HG03442 (cell line): ENCODE data around the gene EEIG2.

Source experiments
- ATAC-seq: cut with Tn5 transposase; IDR thresholded peaks from one replicate; pipeline ENCODE4 v1.9.1; 2021; ENCODE audit warnings: mild to moderate bottlenecking, moderate library complexity; ENCODE audit not compliant: unreplicated experiment

EEIG2 gene

DNA sequence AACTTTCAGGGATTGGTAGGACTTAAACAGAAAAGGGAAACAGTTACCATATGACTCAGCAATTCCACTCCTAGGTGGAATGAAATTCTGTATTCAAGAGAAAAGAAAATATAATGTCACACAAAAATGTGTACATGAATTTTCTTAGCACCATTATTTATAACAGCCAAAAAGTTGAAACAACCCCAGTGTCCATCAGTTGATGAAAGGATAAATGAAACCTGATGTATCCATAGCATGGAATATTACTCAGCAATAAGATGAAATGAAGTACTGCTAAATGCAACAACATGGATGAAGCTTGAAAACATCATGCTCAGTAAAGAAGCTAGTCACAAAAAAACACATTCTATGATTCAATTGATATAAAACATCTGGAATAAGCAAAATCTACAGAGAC, 15.5 kb downstream of the EEIG2 start:
- ATAC-seq = no peak

DNA sequence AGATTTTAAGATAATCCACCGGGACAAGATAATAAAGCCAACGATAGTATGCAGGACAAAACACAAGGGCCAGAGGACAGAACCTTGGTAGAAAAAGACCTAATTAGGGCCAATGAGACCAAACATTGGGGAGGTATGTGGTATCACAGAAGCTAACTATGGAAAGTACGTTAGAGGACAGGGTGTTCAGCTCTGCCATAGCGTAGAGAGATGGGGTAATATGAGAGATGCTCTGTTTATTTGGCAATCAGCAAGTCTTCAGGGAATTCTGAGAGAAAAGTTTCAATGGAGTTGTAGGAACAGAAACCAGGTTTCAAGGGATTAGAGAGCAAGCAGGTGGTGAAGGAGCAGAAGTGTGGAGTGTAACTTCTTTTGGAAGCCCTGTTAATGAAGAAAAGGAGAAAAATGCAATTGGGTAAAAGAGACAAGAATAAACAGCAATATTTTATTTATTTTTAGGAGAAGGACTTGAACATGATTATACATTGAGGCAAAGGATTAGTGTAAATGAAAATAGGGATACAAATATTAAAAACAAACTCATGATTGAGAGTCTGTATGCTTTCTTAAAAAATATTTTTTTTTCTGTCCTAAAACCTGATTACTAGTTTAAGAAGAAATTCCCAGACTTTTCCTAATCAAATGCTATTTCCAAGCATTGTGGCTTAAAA, 24.0 kb downstream of the EEIG2 start:
- ATAC-seq = no peak

GRCh38 chr1:108584428-108584856, 24.5 kb downstream of the EEIG2 start:
- no peak for ATAC-seq

DNA sequence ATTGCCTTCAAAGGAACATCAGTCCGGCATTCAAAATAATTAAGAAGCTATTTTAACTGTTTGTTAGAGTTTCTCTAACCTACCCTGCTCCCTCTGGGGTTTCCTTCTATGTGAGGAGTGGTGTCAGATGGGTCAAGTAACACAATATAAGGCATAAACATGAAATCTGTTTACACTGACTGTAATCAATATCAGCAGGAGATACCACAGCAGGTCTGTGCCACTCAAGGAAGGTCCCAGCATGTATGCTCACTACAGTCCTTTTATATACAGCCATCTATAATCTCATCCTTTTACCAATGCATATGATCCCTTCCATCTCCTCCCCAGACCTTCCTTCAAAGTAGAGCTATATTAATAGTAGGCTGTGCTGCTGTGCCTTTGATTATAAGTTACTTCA, 25.4 kb downstream of the EEIG2 start:
- no peak for ATAC-seq

DNA sequence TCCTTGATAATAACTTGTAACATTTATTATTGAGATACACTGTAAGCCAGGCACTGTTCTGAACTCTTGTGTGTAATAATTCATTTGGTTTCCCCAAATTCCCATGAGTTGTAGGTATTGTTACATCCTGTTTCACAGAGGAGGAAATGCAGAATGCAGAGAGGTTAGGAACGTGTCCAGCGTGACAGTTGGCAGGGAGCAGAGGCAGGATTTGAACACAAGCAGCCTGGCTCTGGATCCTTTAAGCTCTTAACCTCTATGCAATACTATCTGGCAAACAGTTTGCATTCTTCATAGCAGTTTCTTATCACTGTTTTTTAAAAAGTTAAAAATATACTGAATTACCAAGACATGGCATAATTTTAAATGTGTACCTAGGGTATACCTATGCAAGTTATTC, 30.5 kb downstream of the EEIG2 start:
- ATAC-seq = no peak

GRCh38 chr1:108590957-108591356, 31.1 kb downstream of the EEIG2 start:
- ATAC-seq = no peak

- no peak for ATAC-seq
Measured at GRCh38 chr1:108591466-108591865, 31.6 kb downstream of the EEIG2 start.

DNA sequence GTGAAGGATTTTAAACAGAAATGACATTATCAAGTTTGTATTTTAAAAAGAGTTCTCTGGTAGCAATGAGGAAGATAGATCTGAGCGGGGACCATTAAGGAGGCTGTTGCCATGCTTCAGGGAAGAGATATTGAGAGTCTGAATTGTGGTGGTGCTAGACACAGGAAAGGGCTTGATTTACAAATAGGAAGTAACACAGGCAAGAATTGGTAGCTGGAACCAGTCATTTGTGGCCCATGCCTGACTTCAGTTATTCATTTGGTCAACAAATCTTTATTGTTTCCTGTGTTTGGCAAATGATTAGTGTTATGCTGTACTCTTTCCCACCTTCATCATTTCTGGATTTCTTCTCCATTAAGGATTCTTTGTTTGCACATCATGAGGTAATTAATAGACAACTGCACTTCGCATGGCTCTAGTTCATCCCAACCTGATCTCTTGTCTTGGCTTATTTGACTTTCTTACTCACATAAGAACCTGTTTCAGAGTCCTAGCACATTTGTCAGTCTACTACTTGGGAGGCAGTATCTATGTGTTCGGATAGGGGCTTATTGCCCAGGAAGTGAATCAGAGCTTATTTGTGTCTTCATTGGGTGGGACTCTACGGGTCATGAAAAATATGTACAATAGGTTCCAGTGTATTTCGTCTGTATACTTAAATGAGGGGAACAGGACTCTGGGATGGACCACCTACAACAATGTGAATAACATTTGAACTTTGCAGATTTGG, 32.3 kb downstream of the EEIG2 start:
- ATAC-seq = no peak

GRCh38 chr1:108593448-108593847, 33.5 kb downstream of the EEIG2 start:
- ATAC-seq = no peak

DNA sequence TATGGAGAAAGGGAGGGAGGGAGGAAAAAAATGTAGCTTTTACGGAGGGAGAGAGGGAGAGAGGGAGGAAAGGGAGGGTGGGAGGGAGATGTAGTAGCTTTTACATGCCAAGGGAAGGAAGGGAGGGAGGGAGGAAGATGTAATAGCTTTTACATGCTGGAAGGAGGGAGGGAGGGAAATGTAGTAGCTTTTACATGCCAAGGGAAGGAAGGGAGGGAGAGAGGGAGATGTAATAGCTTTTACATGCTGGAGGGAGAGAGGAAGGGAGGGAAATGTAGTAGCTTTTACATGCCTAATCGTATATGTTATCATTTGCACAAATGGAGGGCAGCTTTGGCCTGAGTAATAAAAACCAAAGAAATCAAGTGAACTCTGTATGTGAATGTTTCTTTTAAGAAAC, 35.6 kb downstream of the EEIG2 start:
- no peak for ATAC-seq

GRCh38 chr1:108597041-108597440, 37.1 kb downstream of the EEIG2 start:
- ATAC-seq = no peak

DNA sequence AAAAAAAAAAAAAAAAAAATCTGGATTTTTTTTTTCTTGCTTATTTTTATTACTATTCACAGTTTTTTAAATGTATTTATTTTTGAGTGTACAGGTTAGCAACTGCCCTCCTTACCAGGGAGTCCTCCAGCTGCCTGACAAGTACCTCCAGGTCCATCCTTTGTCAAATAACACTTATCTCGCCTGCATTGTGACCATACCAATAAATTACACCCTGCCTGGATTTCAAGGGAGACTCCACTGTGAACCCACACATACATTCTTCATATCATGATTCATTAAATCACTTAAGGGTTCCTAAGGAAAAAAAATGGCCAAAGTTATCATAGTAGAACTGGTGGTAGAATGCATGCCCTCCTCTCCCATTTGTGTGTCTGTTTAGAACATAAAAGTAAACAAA, 38.4 kb downstream of the EEIG2 start:
- ATAC-seq = no peak

DNA sequence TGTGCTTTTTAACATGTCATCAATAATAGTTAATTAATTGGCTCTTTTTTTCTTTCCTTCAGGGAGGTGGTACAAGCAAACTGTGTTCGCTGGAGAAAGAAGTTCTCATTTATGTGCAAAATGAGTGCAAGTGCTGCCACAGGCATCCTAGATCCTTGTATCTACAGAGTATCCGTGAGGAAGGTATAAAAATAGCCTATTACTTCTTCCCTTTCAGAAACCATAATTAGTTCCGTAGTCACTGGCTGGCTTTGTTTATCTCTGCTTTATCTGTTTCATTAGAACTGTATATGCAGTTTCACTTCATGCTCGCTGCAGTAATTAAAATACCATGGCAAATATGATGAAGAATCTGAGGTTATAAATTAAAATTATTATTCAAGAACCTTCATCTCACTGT, 40.6 kb downstream of the EEIG2 start:
- no peak for ATAC-seq

DNA sequence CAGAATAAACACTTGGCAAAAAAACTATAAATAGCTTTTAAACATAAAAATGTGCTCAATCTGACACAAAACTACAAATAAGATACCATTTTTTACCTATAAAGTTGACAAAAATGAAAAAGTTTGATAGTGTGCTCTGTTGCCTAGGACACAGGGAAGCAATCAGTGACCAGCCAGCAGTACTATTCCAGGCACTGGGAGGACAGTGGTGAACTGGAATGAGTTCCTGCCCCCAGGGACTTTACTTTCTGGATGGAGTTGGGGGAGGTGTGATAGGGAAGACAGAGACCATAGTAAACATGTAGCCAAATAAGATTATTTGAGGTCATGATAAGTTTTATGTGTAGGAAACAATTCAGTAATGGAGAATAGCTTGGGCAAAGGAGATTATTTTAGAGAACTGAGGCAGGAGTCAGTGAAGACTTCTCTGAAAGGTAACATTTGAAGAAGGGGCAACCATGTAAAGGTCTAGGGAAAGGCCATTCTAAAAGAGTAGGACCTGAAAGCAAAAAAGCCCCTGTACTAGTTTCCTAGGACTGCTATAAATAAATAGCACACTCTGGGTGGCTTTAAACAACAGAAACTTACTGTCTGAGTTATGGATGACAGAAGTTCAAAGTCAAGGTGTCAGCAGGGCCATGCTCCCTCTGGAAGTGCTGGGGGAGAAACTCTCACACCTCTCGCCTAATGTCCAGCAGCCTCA, 42.0 kb downstream of the EEIG2 start:
- no peak for ATAC-seq

DNA sequence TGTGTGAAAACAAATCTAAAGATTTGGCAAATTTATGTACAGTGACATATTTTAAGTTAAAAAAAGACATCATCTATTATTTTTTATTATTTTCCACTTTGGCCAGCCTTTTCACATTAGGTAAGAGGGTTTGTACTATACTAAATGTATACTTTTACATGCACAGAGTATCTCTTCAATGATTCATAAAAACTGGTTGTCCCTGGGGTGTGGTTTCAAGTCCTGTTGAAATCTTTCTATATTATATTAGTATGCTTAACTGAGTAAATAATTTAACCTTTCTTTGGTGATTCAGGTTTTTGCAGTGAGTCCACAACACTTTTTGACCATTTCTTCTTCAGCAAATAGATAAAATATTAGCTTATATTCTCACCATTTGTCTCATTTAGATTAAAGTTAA, 45.7 kb downstream of the EEIG2 start:
- ATAC-seq = no peak

DNA sequence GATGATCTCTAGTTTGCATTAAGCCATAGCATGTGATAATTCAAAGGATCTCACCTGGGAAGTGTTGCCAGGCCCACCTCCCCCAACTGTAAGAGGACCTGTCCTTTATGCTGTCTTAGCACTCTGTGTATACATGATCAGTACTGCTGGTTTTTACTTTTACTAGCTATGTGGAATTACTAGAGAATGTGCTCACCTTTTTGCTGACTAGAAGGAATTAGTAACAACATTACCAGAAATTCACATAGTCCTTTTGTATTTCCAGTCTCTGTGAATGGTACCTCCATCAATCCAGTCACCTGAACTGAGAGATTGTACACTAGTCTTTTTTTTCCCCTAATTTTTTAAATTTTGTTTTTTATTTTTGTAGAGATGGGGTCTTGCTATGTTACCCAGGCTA, 46.6 kb downstream of the EEIG2 start:
- ATAC-seq = no peak

DNA sequence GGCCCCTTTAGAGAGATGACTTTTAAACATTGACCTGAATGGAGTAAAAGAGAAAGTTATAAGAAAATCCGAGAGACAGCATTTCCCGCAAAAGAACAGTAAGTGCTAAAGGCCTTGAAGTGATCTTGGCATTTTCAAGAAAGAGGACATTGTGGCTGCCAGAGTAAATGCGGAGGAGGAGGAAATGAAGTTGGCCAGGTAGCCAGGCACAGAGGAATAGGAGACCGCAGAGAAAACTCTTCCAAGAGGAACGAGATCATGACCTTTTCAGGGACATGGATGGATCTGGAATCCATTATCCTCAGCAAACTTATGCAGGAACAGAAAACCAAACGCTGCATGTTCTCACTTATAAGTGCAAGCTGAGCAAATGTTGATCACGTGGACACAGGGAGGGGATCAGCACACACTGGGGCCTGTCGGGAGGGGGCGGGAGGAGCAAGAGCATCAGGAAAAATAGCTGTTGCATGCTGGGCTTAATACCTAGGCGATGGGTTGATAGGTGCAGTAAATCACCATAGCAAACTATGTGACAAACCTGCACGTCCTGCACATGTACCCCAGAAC, 49.7 kb downstream of the EEIG2 start:
- no peak for ATAC-seq
